ENCODE data around the gene LTBP4. TPM values are rescaled to one million over a fixed set of nuclear protein-coding genes. Genes with fewer than 3 reads are reported as not detected.
A peak's percentile ranks its signal among the peaks of the same experiment; 100 is the strongest.

LTBP4 gene
- total and polyA plus RNA-seq, 2 of the 13 experiments (the other 11 are each of a cell fraction or from before 2014, with no cell fraction given): 0.86 to 2.3 TPM

GRCh38 chr19:40614622-40615411 is 13.6 kb downstream of the LTBP4 start:
- Histone ChIP-seq H4K20me1 (ENCODE audit: insufficient read depth, low read length) (no peaks in the 10 kb centered on the region), H3K4me3 (replicated peaks in 1 of 3; ENCODE audit: insufficient read depth in 1 of 3, low read depth in 2 of 3, low read length in 3 of 3) (no peak overlapping the region), H2AFZ (ENCODE audit: low read length) (no peak overlapping the region), H3K79me2 (ENCODE audit: insufficient read depth, low read length) (no peaks in the 10 kb centered on the region), H3K9ac (ENCODE audit: insufficient read depth, low read depth, low read length) (no peak overlapping the region), H3K9me3 (ENCODE audit: low read length) (no peaks in the 10 kb centered on the region), H3K27ac (ENCODE audit: extremely low read length, insufficient read depth, low read length) (no peak overlapping the region), H3K4me2 (ENCODE audit: low read depth, low read length) (peak overlapping the region; percentile 78), H3K27me3 (ENCODE audit: control insufficient read depth in 1 of 2, insufficient read depth in 2 of 2, low read length in 2 of 2) (peaks cover 2 to 46% of the 10 kb centered on the region in 2 experiments; a peak in 4 of 5 replicates), H3K4me1 (ENCODE audit: insufficient read depth, low read length) (peaks cover 29% of the 10 kb centered on the region), H3K36me3 (replicated peaks in 1 of 2; ENCODE audit: control insufficient read depth in 1 of 2, insufficient read depth in 2 of 2, low read length in 2 of 2) (no peaks in the 10 kb centered on the region)
- no peak for DNase-seq (ENCODE audit: low spot score)
- intact Hi-C loops (cut with micrococcal nuclease; ENCODE audit: unreplicated experiment) (no loop called here), in situ Hi-C loops (cut with HindIII; ENCODE audit: extremely low pct_ligation_motif_present, low pct_unique_long_range_greater_than_20kb) (no loop called here)
- POLR2A ChIA-PET: no interaction called here
- TF ChIP-seq KMT2A (CRISPR knock-in tag; IDR thresholded peaks at IDR 0.05): no peak
- TF ChIP-seq PRDM15 (CRISPR knock-in tag; IDR thresholded peaks at IDR 0.05): peak; percentile 85
- CTCF ChIA-PET (ENCODE audit: low intra/inter-chr PET ratio, low total read pairs): no interaction called here
- no peak for ATAC-seq
- WGBS (ENCODE audit: low lambda C conversion rate): 55% methylated on average over 27 of the region's 27 CpGs
- BruUV-seq (replicated peaks): no TSS peak
- FAIRE-seq: no peak

DNA sequence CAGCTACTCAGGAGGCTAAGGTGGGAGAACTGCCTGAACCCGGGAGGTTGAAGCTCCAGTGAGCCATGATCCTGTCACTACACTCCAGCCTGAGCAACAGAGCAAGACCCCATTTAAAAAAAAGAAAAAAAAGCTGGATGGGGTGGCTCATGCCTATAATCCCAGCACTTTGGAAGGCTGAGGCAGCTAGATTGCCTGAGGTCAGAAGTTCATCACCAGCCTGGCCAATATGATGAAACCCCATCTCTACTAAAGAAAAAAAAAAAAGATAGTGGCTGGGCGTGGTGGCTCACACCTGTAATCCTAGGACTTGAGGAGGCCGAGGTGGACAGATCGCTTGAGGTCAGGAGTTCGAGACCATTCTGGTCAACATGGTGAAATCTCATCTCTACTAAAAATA is 15.0 kb downstream of the LTBP4 start:
- ChIA-PET CTCF (ENCODE audit: low intra/inter-chr PET ratio, low total read pairs) (no interaction called here), POLR2A (no interaction called here)
- Histone ChIP-seq H3K4me1 (ENCODE audit: insufficient read depth, low read length) (peaks cover 16% of the 10 kb centered on the region; the same call in 1 of the 2 replicates), H3K4me2 (ENCODE audit: low read depth, low read length) (no peak overlapping the region), H3K27ac (ENCODE audit: extremely low read length, insufficient read depth, low read length) (no peak overlapping the region), H3K9ac (ENCODE audit: insufficient read depth, low read depth, low read length) (no peak overlapping the region), H3K4me3 (replicated peaks in 1 of 3; ENCODE audit: insufficient read depth in 1 of 3, low read depth in 2 of 3, low read length in 3 of 3) (no peak overlapping the region), H3K27me3 (ENCODE audit: control insufficient read depth in 1 of 2, insufficient read depth in 2 of 2, low read length in 2 of 2) (peaks cover 2 to 33% of the 10 kb centered on the region in 2 experiments; a peak in 3 of 5 replicates), H3K36me3 (replicated peaks in 1 of 2; ENCODE audit: control insufficient read depth in 1 of 2, insufficient read depth in 2 of 2, low read length in 2 of 2) (no peaks in the 10 kb centered on the region), H2AFZ (ENCODE audit: low read length) (no peak overlapping the region), H3K9me3 (ENCODE audit: low read length) (no peaks in the 10 kb centered on the region), H3K79me2 (ENCODE audit: insufficient read depth, low read length) (no peaks in the 10 kb centered on the region), H4K20me1 (ENCODE audit: insufficient read depth, low read length) (no peaks in the 10 kb centered on the region)
- no TSS peak for BruUV-seq (replicated peaks)
- in situ Hi-C loops (cut with HindIII; ENCODE audit: extremely low pct_ligation_motif_present, low pct_unique_long_range_greater_than_20kb): no loop called here
- TF ChIP-seq NR2F1 (CRISPR knock-in tag; IDR thresholded peaks at IDR 0.05) (no peak), PLSCR1 (CRISPR knock-in tag; IDR thresholded peaks at IDR 0.05; ENCODE audit: borderline replicate concordance) (no peak), MYNN (CRISPR knock-in tag; IDR thresholded peaks at IDR 0.05; ENCODE audit: low read depth) (no peak), ZNF335 (CRISPR knock-in tag; IDR thresholded peaks at IDR 0.05) (no peak)
- TF ChIP-seq, protein P1, sequence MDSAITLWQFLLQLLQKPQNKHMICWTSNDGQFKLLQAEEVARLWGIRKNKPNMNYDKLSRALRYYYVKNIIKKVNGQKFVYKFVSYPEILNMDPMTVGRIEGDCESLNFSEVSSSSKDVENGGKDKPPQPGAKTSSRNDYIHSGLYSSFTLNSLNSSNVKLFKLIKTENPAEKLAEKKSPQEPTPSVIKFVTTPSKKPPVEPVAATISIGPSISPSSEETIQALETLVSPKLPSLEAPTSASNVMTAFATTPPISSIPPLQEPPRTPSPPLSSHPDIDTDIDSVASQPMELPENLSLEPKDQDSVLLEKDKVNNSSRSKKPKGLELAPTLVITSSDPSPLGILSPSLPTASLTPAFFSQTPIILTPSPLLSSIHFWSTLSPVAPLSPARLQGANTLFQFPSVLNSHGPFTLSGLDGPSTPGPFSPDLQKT (CRISPR knock-in tag; IDR thresholded peaks at IDR 0.05; ENCODE audit: borderline replicate concordance): no peak
- TF ChIP-seq, protein P2, sequence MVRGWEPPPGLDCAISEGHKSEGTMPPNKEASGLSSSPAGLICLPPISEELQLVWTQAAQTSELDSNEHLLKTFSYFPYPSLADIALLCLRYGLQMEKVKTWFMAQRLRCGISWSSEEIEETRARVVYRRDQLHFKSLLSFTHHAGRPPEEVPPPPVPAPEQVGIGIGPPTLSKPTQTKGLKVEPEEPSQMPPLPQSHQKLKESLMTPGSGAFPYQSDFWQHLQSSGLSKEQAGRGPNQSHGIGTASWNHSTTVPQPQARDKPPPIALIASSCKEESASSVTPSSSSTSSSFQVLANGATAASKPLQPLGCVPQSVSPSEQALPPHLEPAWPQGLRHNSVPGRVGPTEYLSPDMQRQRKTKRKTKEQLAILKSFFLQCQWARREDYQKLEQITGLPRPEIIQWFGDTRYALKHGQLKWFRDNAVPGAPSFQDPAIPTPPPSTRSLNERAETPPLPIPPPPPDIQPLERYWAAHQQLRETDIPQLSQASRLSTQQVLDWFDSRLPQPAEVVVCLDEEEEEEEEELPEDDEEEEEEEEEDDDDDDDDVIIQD (CRISPR knock-in tag; IDR thresholded peaks at IDR 0.05; ENCODE audit: low read depth): no peak
- no peak for FAIRE-seq
- no peak for DNase-seq (ENCODE audit: low spot score)
- 38% methylated on average over 5 of the region's 5 CpGs for WGBS (ENCODE audit: low lambda C conversion rate)
- ATAC-seq: no peak
- intact Hi-C loops (cut with micrococcal nuclease; ENCODE audit: unreplicated experiment): no loop called here

All from HepG2 (cell line).